COR-L47 (cell line): ENCODE results near the gene CEP250.
A peak's percentile ranks its signal among the peaks of the same experiment; 100 is the strongest.
"Not testable (repeated sequence)": the region's sequence is repeated elsewhere in the genome, so short reads cannot be mapped to it uniquely, and the experiment has no call there.

Experiments
- DNase-seq: peaks from one replicate; lab custom pipeline; 2025; lab: John Stamatoyannopoulos, UW

CEP250 gene

GRCh38 chr20:35454881-35455609 lies at the start of gene CEP250:
TSS of gene CEP250 (plus strand) at chr20:35455598. CDS start at chr20:35462368, 6,770 bp downstream.
- peak; percentile 95 for DNase-seq

- DNase-seq = no peak
Measured at GRCh38 chr20:35405775-35406174, 49.6 kb upstream of the CEP250 start.

- no peak for DNase-seq
Measured at GRCh38 chr20:35408270-35408669, 47.1 kb upstream of the CEP250 start.

- DNase-seq = no peak
Measured at GRCh38 chr20:35409542-35409941, 45.9 kb upstream of the CEP250 start.

- no peak for DNase-seq
Measured at GRCh38 chr20:35410613-35411012, 44.8 kb upstream of the CEP250 start.

- no peak for DNase-seq
Measured at GRCh38 chr20:35421322-35421721, 34.1 kb upstream of the CEP250 start.

- DNase-seq = no peak
Measured at GRCh38 chr20:35431621-35432429, 23.6 kb upstream of the CEP250 start.

- DNase-seq = no peak
Measured at GRCh38 chr20:35432430-35432735, 23.0 kb upstream of the CEP250 start.

- no peak for DNase-seq
Measured at GRCh38 chr20:35433337-35433736, 22.1 kb upstream of the CEP250 start.

- DNase-seq = no peak
Measured at GRCh38 chr20:35434085-35435005, 21.1 kb upstream of the CEP250 start.

- no peak for DNase-seq
Measured at GRCh38 chr20:35436177-35436573, 19.2 kb upstream of the CEP250 start.

GRCh38 chr20:35437599-35437998 lies 17.8 kb upstream of the CEP250 start:
- DNase-seq = no peak

GRCh38 chr20:35443003-35443402 lies 12.4 kb upstream of the CEP250 start:
- DNase-seq = no peak

GRCh38 chr20:35444226-35444625 lies 11.2 kb upstream of the CEP250 start:
- DNase-seq = no peak

- no peak for DNase-seq
Measured at GRCh38 chr20:35446356-35447078, 8.9 kb upstream of the CEP250 start.

GRCh38 chr20:35447082-35447789 lies 8.2 kb upstream of the CEP250 start:
- DNase-seq = peak; percentile 79

GRCh38 chr20:35448788-35449373 lies 6.5 kb upstream of the CEP250 start:
- no peak for DNase-seq

- not testable (repeated sequence) for DNase-seq
Measured at GRCh38 chr20:35449855-35450254, 5.5 kb upstream of the CEP250 start.

GRCh38 chr20:35451295-35451694 lies 4.1 kb upstream of the CEP250 start:
- peak; percentile 48 for DNase-seq

GRCh38 chr20:35453647-35454046 lies 1.8 kb upstream of the CEP250 start:
- no peak for DNase-seq

GRCh38 chr20:35456700-35457099 lies 1.3 kb downstream of the CEP250 start:
- not testable (repeated sequence) for DNase-seq
